SH-SY5Y (cell line): ENCODE results near the gene USH2A.

ENCODE experiments used
- GATA2 ChIP-seq: IDR thresholded peaks from 2 replicates; pipeline ENCODE4 v1.6.1; 2011; ENCODE audit warnings: mild to moderate bottlenecking, low read depth, low read length
- GATA3 ChIP-seq: IDR thresholded peaks from 2 replicates; pipeline ENCODE4 v1.6.1; 2011; ENCODE audit warnings: low read depth, mild to moderate bottlenecking, low read length, moderate library complexity

- TF ChIP-seq GATA2 (no peak), GATA3 (no peak)
Observed at GRCh38 chr1:216420263-216420662, 3.0 kb downstream of the USH2A start.
